Esophagus squamous epithelium (tissue), 5 donors: ENCODE data around the gene ABLIM2. TPM values are rescaled to one million over a fixed set of nuclear protein-coding genes. Genes with fewer than 3 reads are reported as not detected.

ENCODE experiments used
- DNase-seq: peaks from one replicate; lab custom pipeline; 2025; lab: John Stamatoyannopoulos, UW
- H3K27ac ChIP-seq, 4 donors: fragments of 200-600 bp; sonication (generic); one replicate each; pipeline ENCODE4 v1.5.1; 2016 to 2019; ENCODE audit warnings: mild to moderate bottlenecking in 1 of 4
- H3K27me3 ChIP-seq, 4 donors: fragments of 200-600 bp; sonication (generic); 1 replicate in 3 of 4; 2 replicates in 1 of 4; pipeline versions ENCODE4 v1.5.1 to v1.6.0; 2017 to 2021; ENCODE audit warnings: antibody characterized with exemption in 1 of 4
- H3K36me3 ChIP-seq, 3 donors: fragments of 200-600 bp; sonication (generic); one replicate each; pipeline ENCODE4 v1.5.1; 2016 to 2019
- H3K4me1 ChIP-seq, 3 donors: fragments of 200-600 bp; sonication (generic); one replicate each; pipeline ENCODE4 v1.5.1; 2017 to 2019
- H3K4me3 ChIP-seq, 4 donors: fragments of 200-600 bp; sonication (generic); 1 replicate in 3 of 4; 2 replicates in 1 of 4; pipeline ENCODE4 v1.5.1; 2016 to 2019; ENCODE audit warnings: mild to moderate bottlenecking in 2 of 4, moderate library complexity in 1 of 4
- H3K9me3 ChIP-seq, 3 donors: fragments of 200-600 bp; sonication (generic); one replicate each; pipeline ENCODE4 v1.5.1; 2016 to 2019
- POLR2A ChIP-seq, 4 donors: fragments of 450-650 bp; IDR thresholded peaks; one replicate each; pipeline ENCODE4 v1.6.1; 2017; ENCODE audit warnings: antibody characterized with exemption in 4 of 4, mild to moderate bottlenecking in 4 of 4, moderate library complexity in 3 of 4
- WGBS, 2 donors: methylation state at CpG; one replicate each; pipeline ENCODE4 v1.1.5; 2018; 5-methylcytosine and 5-hydroxymethylcytosine counted together
- intact Hi-C: fragments of 100-400 bp; cut with DNase I; formaldehyde crosslinking; loops from one replicate; pipeline ENCODE4 v1.15.0; 2022
- total RNA-seq, 4 donors: library from RNA; depleted of rRNA; stranded (reverse); fragments of >200 nt; gene quantifications; one replicate each; pipeline ENCODE4 v1.1.0, GENCODE V29; 2016
- TF ChIP-seq, protein P1 (sequence below), 6 experiments: fragments of 450-650 bp in 4 of 6; fragments of 200-600 bp in 2 of 6; sonication (generic) in 2 of 6; IDR thresholded peaks; one replicate each; pipeline ENCODE4 v1.5.1; 2016 to 2019; ENCODE audit warnings: antibody characterized with exemption in 6 of 6, mild to moderate bottlenecking in 4 of 6, moderate library complexity in 4 of 6
- donor health status: DM: yes; HTN: yes; CAD: no.

The ABLIM2 gene
- total RNA-seq, 4 donors from 2014 or later, result 13.5 to 26.7 (median 15.7) TPM

DNA sequence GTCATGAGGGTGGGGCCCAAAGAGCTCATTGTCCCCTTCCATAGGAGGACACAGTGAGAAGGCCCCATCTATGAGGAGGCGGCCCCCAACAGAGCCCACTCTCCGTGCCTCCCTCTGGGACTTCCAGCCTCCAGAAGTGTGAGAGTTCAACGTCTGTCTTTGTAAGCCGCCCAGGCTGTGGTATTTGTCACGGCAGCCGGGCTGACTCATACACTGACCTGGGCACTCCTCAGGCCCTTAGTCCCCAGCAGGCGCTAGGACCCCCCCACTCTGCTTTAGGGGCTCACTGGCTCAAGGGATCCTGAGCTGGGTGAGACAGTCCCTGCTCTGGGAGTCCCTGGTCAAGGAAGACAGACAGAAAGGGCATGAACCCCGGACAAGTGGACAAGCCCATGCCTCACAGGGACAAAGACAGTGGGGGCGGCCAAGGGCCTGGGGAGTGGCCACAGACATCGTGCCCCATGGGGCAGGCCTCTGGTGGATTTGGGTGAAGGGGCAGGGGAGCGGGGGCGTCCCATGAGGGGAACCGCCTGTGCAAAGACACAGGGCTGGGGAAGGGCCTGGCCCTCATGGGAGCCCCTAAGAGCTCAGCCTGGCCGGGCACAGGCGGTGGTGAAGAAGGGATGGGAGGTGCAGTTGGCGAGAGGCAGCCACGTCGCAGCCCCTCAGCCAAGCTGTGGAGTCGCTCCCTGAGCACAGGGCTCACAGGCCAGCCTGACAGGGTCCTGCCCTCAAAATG lies 21.5 kb downstream of the ABLIM2 start:
- peaks cover 0 to 6% (median 0%) of the 10 kb centered on the region in 4 donors for H3K27me3 ChIP-seq
- intact Hi-C loops, result no loop called here
- no peaks in the 10 kb centered on the region for H3K9me3 ChIP-seq
- H3K36me3 ChIP-seq, result no peaks in the 10 kb centered on the region
- no peak overlapping the region for H3K4me3 ChIP-seq
- H3K27ac ChIP-seq, result no peak overlapping the region
- DNase-seq, result no peak
- 73 to 100% methylated on average over 2 to 7 of the region's 19 CpGs for WGBS, 2 donors
- H3K4me1 ChIP-seq, result no peaks in the 10 kb centered on the region
- TF ChIP-seq, protein P1, sequence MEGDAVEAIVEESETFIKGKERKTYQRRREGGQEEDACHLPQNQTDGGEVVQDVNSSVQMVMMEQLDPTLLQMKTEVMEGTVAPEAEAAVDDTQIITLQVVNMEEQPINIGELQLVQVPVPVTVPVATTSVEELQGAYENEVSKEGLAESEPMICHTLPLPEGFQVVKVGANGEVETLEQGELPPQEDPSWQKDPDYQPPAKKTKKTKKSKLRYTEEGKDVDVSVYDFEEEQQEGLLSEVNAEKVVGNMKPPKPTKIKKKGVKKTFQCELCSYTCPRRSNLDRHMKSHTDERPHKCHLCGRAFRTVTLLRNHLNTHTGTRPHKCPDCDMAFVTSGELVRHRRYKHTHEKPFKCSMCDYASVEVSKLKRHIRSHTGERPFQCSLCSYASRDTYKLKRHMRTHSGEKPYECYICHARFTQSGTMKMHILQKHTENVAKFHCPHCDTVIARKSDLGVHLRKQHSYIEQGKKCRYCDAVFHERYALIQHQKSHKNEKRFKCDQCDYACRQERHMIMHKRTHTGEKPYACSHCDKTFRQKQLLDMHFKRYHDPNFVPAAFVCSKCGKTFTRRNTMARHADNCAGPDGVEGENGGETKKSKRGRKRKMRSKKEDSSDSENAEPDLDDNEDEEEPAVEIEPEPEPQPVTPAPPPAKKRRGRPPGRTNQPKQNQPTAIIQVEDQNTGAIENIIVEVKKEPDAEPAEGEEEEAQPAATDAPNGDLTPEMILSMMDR (IDR thresholded peaks at IDR 0.05), result no peak
- TF ChIP-seq POLR2A (IDR thresholded peaks at IDR 0.05), result no peak

DNA sequence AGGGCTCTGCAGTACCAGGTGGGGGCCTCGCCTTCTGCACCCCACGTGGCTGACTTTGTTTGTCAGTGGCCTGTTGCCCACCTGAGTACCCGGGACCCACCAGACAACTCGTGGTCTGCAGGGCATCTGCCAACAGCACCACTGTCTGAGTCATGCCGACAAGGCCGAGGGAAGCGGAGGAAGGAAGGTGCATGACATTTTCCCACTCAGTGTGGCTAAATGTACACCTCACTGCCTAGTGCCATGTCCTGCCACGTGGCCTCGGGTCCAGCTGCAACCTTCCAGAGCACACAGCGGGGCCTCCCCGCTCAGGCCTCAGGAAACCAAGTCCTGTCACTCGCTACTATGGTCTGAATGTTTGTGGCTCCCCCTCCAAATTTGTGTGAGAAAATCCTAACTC lies 22.1 kb downstream of the ABLIM2 start:
- no peaks in the 10 kb centered on the region for H3K4me1 ChIP-seq
- no peak overlapping the region for H3K27ac ChIP-seq
- no peak for DNase-seq
- TF ChIP-seq POLR2A (IDR thresholded peaks at IDR 0.05), result no peak
- TF ChIP-seq, protein P1 (IDR thresholded peaks at IDR 0.05), result no peak
- no peaks in the 10 kb centered on the region for H3K36me3 ChIP-seq
- H3K4me3 ChIP-seq, result no peak overlapping the region
- no peaks in the 10 kb centered on the region for H3K9me3 ChIP-seq
- H3K27me3 ChIP-seq, result no peaks in the 10 kb centered on the region
- WGBS, 2 donors, result 81 to 97% methylated on average over 5 to 11 of the region's 12 CpGs
- intact Hi-C loops, result no loop called here

DNA sequence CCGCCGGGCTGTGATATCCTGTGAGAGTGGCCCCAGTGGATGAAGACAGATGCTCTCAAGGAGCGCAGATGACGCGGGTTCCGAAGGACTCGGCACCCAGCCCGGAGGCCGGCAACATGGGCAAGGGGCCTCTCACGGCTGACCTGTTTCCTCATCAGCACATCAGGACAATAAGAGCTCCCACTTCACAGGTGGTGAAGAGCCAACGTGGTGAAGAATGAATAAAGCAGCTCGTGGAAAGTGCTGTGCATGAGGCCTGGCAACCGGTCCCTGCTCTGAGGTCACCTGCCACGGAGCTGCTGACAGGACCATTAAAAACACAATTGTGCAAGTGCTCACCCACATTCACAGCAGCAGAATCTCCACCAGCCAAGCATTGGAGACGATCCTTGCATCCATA lies 22.9 kb downstream of the ABLIM2 start:
- H3K9me3 ChIP-seq, result no peaks in the 10 kb centered on the region
- intact Hi-C loops, result no loop called here
- H3K4me3 ChIP-seq, result no peak overlapping the region
- H3K27ac ChIP-seq, result no peak overlapping the region
- H3K4me1 ChIP-seq, result no peaks in the 10 kb centered on the region
- 86 to 87% methylated on average over 12 to 15 of the region's 15 CpGs for WGBS, 2 donors
- TF ChIP-seq POLR2A (IDR thresholded peaks at IDR 0.05), result no peak
- TF ChIP-seq, protein P1 (IDR thresholded peaks at IDR 0.05), result no peak
- H3K36me3 ChIP-seq, result no peaks in the 10 kb centered on the region
- H3K27me3 ChIP-seq, result no peaks in the 10 kb centered on the region
- DNase-seq, result no peak

DNA sequence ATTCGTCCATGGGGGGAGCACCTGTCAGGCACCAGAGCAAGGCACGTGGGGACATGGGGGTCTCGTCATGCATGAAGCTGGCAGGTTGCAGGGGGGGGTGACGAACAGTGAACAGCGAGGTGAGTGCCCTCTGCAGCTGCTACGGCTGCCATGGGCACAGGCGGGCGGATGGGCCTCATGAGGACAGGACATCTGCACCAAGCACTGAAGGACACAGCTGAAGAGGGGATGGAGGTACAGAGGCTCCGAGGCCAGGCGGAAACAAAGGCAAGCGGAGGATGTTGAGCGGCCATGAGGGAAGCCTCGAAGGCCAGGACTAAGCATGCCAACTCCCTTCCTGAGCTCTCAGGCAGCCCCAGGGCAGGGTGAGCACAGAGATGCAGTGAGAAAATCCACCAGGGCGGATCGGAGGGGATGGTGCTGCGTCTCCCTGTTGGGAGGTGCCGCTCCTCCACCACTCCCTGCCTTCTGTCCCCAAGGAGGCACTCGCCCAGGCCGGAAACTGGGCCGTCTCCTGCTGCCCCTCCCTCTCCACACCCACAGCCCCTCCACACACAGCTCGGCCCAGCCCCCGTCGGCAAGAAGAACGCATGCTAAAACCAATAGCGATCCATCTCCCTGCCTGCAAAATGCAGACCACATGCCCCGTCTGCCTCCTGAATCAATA lies 24.6 kb downstream of the ABLIM2 start:
- no peak overlapping the region for H3K27ac ChIP-seq
- H3K27me3 ChIP-seq, result no peaks in the 10 kb centered on the region
- no peaks in the 10 kb centered on the region for H3K36me3 ChIP-seq
- H3K9me3 ChIP-seq, result no peaks in the 10 kb centered on the region
- H3K4me3 ChIP-seq, result no peak overlapping the region
- H3K4me1 ChIP-seq, result no peaks in the 10 kb centered on the region
- no peak for TF ChIP-seq POLR2A (IDR thresholded peaks at IDR 0.05)
- TF ChIP-seq, protein P1 (IDR thresholded peaks at IDR 0.05), result no peak
- no peak for DNase-seq
- intact Hi-C loops, result no loop called here
- WGBS, 2 donors, result 69 to 77% methylated on average over 14 to 15 of the region's 26 CpGs
